ENCODE data around the gene CDC42SE2.
"Not testable (repeated sequence)": the region's sequence is repeated elsewhere in the genome, so short reads cannot be mapped to it uniquely, and the experiment has no call there.

CDC42SE2 gene

DNA sequence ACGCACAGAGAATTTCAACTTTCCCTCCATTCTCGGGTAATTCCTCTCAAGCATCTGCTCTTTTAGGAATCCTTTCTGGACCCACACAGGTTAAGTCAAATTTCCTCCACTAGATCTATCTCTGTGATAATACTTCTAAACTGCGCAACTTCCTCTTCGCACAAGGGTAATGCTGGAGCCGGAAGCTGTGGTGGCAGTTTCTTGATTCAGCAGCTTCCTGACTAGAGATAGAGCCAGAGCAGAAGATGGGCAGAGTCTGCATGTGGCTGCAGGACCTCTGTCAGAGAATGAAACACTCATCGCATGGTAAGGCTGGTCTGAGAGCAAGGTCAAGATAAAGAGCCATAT, 11.1 kb upstream of the CDC42SE2 start:
- no peak for DNase-seq

DNA sequence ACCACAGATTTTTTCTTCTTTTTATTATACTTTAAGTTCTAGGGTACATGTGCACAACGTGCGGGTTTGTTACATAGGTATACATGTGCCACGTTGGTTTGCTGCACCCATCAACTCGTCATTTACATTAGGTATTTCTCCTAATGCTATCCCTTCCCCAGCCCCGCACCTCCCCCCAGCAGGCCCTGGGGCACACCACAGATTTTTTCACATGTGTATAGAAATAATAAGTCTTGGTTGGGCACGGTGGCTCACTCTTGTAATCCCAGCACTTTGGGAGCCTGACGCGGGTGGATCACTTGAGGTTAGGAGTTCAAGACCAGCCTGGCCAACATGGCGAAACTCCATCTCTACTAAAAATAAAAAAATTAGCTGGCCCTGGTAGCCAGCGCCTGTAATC, 9.8 kb upstream of the CDC42SE2 start:
- DNase-seq, result not testable (repeated sequence)

DNA sequence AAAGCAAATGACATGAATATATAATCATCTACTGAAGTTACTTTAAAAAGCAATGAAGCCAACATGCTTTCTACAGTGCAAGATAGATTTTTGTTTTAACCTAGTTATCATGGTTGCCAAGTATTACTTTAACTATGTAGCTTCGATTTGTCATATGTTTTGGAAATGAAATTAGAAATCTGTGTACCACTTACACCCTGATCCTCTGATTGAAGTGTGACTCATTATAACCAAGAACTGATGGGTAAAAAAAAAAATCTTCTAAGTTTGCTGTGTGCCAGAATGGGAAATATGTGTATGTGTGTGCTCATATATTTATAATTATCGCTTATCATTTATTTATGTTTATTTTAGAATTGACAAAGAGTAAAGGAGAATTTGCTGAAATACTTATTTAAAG, 9.1 kb upstream of the CDC42SE2 start:
- no peak for DNase-seq

DNA sequence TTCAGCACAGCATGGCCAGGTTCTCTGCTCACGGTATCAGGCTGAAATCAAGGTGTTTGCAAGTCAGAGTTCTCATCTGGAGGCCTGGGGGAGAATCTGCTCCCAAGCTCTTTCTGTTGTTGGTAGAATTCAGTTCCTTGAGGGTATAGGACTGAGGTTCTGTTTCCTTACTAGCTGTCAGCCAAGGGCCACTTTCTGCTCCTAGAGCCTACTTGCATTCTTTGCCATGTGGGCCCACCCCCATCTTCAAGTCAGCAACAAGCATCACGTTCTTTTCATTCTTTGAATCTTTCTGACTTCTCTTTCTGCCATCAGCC, 7.4 kb upstream of the CDC42SE2 start:
- no peak for DNase-seq

DNA sequence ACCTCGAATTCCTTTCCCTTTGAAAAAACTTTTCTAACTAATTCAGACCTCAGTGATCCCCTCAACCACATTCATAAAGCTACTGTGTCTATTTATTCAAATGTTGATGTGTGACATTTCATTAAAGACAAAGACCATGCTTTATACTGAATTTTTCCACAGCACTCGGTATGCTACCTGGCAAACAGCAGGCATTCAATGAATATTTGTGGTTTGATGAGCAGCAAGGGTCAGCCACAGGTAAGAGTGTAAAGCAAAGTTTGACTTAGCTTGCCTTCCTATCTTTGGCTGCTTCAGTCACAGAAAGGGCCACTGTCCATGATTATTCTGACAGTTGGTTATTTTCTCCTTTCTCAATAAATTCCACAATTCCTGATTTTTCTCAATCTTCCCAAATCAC, 5.1 kb upstream of the CDC42SE2 start:
- no peak for DNase-seq

DNA sequence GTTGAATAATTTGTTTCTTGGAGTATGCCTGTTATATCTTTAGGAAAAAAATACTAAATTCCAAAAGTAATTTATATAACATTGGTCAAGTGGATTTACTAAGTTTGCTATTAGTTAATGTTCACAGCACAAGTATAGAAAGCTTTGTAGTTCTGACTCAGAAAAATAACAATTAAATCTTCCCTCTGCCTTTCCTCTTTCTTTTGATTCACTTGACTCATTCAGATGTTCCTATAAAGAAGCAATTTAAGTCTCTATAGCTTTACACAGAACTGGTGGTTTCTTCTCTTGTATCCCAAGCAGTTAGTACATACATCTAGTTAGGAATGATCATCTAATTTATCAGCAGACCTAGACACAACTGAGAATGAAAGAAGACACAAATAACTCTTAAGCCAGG, 4.5 kb upstream of the CDC42SE2 start:
- no peak for DNase-seq

DNA sequence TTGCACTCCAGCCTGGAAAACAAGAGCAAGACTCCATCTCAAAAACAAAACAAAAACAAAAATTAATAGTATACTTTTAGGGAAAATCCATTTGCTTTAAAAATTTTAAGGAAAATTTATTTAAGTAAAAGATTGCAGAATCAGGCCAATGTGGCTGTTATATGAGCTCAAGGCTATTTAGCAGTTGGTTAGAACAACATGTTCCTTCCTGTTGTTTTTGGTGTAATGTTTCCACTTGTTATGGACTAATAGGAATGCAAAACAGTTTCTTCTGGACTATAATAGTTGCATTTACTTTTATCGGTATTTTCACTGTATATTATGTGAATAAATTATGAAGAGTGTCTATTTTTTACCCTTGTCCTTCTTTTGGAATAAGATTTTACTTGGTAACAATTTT, 3.0 kb upstream of the CDC42SE2 start:
- no peak for DNase-seq

DNA sequence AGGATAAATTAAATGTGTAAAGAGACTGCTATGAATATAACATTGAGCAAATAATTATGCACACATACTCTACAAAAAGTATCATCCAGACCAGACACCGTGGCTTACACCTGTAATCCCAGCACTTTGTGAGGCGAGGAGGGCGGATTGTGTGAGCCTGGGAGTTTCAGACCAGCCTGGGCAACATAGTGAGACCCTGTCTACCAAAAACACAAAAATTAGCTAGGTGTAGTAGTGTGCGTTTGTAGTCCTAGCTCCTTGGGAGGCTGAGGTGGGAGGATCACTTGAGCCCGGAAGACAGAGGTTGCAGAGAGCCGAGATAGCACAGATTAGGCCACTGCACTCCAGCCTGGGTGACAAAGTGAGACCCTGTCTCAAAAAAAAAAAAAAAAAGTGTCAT, 2.4 kb upstream of the CDC42SE2 start:
- no peak for DNase-seq

DNA sequence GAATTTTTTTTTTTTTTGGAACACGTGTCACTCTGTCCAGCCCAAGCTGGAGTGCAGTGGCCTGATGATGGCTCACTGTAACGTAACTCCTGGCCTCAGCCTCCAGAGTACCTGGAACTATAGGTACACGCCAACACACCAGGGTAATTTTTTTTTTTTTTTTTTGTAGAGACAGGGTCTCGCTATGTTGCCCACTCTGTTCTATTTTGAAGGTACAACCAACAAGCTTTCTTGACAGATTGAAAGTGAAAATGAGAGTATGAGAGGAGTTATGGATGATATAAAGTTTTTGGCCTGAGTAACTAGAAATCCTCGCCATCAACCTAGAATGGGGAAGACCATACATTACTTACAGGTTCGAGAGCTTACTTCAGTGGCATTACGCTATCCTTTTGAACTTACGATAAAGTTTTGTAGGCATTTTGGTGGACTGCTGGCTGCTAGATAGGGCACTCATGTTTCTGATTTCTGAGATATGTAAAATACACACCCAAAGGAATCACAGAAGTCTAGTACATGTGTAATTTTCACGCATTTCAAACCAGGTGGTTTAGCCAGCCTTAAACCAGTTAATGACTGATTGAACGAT, 806 bp upstream of the CDC42SE2 start:
- DNase-seq, result peak in 1 of 3 experiments; percentile 31

DNA sequence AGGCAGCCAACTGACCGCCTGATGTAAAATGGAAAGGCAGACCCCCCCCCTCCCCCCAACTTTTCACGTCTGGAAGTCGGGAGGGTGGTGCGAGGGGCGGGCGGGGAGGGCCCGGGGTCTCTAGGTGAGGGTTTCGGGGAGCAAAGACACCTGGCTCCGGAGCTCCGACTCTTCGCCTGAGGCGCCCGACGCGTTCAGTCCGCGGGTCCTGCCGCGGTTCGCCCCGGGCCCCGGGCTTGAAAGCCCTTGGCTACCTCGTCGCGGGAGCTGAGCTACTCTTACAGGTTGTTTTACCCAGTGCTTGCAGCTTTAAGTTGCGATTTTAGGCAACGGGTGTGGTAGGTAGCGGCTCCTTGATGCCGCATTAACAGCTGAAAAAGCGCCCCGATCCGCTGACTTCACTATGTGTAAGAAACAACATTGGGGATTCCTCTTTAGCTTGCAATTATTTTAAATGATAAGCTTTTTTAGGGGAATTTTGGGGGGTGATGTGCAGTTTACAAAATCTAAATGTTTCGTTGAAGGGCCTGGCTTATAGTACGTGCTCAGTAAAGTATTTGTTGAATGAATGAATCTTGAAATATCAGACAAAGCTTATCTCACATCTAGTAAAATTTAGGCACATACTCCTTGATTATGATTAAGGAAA, 722 bp downstream of the CDC42SE2 start:
- DNase-seq, result peak; percentile 46 to 77 (median 67)

DNA sequence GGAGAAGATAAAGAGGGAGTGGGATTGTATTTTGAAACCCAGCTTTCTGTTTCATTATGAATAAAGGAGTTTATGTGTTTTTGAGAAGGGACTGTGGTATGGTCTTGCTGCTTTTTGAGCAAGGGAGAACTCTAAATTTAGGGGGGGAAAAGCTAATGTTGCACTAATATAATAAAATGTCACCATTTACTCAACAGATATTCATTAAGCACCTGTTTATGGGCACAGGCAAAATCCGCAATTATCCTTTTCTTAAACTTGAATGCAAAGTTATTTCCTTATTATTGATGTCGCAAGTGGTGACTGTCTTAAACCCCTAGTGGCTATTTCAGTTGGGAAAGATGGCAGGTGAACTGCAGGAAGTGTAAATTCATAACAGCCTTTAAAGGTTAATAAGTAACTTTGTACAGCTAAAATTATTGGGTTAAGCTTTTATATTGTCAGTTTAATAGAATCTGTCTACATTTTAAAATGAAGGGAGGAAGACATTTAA, 1.5 kb downstream of the CDC42SE2 start:
- peak in 2 of 3 experiments; percentile 4 to 28 for DNase-seq

DNA sequence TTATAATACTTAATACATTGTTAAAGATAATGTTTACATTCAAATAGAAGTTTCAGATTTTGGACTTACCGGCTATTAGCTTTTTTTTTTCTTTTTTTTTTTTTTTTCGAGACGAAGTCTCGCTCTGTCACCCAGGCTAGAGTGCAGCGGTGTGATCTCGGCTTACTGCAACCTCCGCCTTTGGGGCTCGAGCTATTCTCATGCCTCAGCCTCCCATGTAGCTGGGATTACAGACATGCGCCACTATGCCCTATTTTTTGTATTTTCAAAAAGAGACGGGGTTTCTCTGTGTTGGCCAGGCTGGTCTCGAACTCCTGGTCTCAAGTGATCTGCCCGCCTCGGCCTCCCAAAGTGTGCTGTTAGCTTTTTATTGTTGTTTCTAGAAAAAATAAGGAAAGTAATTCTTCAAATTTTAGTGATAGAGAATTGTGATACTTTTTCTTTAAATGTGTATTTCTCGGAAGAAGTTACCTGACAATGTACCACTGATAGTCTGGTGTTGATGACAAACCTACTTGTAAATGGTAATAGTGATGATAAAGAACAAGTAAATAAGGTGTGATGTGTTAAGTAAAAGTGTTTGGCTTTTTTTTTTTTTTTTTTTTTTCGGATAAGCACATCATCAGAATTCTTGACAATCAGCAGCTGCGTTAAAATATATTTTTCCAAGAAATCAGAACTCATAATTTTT, 2.7 kb downstream of the CDC42SE2 start:
- no peak for DNase-seq

DNA sequence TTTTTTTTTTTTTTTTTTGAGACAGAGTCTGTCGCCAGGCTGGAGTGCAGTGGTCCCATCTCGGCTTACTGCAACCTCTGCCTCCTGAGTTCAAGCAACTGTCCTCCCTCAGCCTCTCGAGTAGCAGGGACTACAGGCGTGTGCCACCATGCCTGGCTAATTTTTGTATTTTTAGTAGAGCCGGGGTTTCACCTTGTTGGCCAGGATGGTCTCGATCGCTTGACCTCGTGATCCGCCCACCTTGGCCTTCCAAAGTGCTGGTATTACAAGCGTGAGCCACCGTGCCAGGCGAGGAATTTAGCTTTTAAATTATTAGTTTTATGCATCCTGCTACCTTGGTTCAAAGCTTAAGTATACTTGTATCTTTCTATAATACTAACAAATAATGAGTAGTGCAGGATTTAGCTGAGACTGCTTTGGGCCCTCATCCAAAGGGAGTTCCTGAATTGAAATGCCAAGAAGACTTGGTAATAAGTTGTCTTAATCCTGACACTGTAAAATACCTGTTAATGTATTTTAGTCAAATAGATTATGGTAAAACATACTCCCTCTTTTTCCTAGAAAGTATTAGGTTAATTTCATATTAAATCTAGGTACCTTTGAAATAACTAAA, 5.0 kb downstream of the CDC42SE2 start:
- no peak for DNase-seq

DNA sequence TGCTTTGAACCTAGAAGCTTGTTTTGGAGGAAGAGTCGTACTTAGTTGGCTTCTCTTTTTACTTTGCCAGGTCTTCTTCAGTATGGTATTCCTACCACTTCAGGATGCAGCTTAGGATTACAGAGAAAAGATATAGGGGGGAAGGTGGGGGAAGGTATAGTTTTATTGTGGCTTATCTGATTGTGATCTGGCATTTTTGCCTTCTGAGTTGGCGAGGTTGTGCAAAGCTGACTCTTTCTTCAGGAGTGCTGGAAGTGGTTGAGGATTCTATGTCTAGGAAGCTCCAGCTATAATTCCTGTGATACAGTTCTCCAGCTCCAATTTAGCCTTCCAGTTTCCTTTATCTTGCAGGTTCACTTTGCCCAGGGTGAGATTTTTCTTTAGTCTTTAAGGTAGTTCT, 7.0 kb downstream of the CDC42SE2 start:
- no peak for DNase-seq

DNA sequence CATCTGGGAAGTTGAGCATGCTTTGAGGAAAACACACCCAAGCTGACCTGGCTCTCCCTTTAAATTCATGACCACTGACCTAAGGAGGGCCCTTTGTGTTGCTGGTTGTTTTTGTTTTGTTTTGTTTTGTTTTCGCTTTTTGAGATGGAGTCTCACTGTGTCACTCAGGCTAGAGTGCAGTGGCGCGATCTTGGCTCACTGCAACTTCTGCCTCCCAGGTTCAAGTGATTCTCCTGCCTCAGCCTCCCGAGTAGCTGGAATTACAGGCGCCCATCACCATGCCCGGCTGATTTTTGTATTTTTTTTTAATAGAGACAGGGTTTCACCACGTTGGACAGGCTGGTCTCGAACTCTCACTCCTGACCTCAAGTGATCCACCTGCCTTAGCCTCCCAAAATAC, 8.0 kb downstream of the CDC42SE2 start:
- DNase-seq, result not testable (repeated sequence)

DNA sequence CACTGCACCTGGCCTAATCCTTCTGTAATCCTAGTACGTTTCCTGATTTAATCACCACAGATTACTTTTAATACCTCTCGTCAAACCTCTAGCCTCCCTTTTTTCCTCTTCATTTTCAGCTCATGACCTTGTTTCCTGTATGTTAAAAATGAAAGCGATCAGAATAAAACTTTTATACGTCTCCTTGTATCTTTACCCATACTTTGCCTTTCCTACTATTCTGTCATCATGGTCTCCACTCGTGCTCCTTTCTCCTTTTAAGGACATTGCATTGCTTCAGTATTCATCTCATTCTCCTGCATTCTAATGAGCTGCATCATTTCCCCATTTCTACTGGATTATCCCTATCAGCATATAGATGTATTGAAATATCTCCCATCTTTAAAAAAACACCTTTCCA, 8.5 kb downstream of the CDC42SE2 start:
- no peak for DNase-seq

DNA sequence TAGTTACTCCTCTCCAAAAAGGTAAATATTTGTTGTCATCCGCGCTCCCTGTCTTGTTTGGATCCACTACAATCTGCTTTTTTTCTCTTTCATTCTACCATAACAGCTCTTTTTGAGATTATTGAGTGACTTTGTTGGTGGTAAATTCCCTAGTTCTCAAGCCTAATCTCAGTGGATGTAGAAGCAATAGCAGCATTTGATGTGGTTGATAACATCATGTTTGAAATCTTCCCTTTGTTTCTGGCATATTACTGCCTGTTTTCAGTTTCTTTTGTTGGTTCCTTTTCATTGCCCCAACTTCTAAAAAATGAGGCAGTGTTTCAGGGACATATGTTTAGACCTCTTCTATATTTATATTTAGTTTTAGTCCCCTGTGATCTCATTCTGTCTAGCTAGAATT, 8.9 kb downstream of the CDC42SE2 start:
- no peak for DNase-seq

DNA sequence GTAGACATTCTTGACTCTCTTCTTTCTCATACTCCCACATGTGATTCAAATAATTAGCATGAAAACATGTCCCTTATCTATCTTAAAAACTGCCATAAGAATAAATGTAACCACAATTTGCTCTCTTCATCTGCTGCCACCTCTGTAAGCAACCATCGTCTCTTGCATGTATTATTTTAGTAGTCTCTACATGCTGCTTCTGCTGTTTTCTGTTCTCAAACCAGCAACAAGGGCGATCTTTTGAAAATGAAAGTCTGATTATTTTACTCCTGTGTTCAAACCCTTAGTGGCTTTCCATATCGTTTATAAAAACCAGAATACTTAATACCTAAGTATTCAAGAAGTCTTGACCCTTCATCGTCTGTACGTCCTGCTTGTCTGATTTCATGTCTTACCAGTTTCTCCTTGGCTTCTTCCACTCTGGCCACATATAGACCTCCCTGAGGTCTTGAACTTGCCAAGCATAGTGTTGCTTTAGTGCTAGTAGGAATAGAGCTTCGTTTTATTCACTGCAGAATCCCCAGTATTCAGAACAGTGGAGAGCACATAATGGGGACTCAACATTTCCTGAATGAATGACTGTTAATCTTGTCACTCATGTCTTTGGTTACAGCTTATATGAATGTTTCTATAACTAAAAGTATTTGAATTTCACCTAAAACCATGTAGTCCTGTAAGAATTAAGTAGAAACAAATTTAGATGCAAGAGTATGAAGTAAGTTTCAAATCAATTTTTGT, 10.6 kb downstream of the CDC42SE2 start:
- no peak for DNase-seq

DNA sequence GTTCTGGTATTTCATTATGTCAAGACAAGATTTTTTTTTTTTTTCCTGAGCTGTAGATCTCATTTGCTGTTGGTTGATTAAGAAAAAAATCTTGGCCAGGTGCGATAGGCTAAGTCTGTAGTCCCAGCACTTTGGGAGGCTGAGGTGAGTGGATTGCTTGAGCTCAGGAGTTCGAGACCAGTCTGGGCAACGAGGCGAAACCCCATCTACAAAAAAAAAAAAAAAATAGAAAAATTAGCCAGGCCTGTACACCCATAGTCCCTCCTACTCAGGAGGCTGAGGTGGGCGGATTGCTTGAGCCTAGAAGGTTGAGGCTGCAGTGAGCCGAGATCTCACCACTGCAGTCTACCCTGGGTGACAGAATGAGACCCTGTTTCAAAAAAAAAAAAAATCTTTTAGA, 12.2 kb downstream of the CDC42SE2 start:
- no peak for DNase-seq

DNA sequence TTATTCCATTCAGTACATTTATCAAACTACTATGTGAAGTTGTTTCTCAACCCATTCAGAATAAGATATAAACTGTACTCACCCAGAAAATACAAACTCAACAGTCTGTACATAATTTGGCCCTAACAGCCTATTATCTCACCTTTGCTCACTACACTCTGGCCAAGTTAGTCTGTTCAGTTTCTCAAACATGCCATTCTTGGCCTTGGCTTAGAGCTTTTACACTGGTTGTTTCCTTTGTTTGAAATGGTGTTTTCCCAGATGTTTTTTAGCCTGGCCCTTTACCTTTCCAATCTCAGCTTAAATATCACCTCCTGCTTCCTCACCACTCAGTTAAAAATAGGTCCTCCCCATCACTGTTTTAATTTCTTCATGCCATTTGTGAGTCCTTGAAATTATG, 13.6 kb downstream of the CDC42SE2 start:
- DNase-seq, result no peak

DNA sequence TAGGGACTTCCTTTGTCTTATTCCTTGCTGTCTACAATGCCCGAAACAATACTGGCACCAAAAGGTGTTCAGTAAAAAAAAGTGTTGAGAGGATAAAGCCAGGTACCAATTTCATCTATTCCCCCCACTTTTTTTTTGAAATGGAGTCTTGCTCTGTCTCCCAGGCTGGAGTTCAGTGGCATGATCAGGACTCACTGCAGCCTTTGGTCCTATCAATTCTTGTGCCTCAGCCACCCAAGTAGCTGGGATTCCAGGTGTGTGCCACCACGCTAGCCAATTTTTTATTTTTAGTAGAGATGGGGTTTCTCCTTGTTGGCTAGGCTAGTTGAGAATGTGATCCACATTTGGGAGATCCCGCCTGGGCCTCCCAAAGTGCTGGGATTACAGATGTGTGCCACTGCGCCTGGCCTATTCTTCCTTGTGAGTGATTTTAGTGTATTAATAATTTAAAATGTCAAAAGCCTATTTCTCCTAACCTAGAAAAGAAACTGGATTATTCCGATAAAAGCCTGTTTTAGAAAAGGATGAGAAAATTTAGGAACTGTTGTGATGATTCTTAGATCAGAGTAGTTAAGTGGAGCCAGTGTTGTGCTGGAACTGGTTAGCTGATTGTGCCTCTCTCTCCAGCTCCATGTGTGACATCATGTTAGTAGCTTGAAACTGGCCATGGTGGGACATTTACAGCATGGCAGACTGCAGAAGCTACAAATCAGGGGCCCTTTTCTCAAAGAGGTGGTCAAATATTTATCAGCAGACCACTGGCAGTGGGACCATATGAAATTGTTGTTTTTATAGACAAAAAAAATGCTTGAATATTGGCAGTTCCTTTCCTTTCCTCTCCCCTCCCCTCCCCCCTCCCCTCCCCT, 14.3 kb downstream of the CDC42SE2 start:
- DNase-seq, result no peak

DNA sequence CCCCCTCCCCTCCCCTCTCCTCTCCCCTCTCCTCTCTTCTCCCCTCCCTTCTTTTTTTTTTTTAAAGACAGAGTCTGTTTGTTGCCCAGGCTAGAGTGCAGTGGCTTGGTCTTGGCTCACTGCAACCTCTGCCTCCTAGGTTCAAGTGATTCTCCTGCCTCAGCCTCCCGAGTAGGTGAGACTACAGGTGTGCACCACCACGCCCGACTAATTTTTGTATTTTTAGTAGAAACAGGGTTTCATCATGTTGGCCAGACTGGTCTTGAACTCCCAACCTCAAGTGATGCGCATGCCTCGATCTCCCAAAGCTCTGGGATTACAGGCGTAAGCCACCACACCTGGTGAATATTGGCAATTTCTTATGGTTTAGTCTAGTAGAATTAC, 14.9 kb downstream of the CDC42SE2 start:
- not testable (repeated sequence) for DNase-seq

DNA sequence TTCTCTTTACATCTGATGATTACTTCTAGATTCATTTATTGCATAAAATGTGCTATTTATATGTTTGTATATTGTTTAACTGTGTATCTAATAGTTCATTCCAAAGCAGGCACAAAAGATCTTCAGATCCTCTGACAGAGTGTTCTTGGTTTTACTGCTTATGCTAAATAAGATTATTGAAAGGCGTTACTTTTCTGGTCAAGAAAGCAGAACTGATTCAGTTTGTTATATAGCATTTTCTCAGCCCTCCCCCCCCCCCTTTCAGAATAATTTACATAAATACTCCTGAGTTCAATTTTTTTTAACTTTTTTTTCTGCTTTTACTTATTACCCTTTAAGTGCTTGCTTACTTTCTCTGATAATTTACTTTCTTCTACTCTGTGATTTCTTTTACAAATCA, 15.4 kb downstream of the CDC42SE2 start:
- DNase-seq, result no peak

Data from NCI-H1417 (cell line).